Endothelial cell (in vitro differentiated cells): ENCODE results near the gene BLMH. TPM values are rescaled to one million over a fixed set of nuclear protein-coding genes. Genes with fewer than 3 reads are reported as not detected.
A peak's percentile ranks its signal among the peaks of the same experiment; 100 is the strongest.

Experiments
- DNase-seq: peaks from one replicate; pipeline ENCODE4 v3.0.0; 2021; ENCODE audit warnings: low spot score
- H3K27ac Mint-ChIP-seq: one replicate; pipeline ENCODE4 v1.8.0; 2021; ENCODE audit warnings: mixed read lengths, inconsistent platforms; ENCODE audit not compliant: unreplicated experiment
- H3K27me3 Mint-ChIP-seq: one replicate; pipeline ENCODE4 v1.8.0; 2021; ENCODE audit warnings: mild to moderate bottlenecking, moderate library complexity, mixed read lengths, inconsistent platforms; ENCODE audit not compliant: unreplicated experiment
- H3K36me3 Mint-ChIP-seq: one replicate; pipeline ENCODE4 v1.8.0; 2021; ENCODE audit warnings: mild to moderate bottlenecking, low read depth, mixed read lengths, inconsistent platforms; ENCODE audit not compliant: unreplicated experiment
- H3K4me1 Mint-ChIP-seq: one replicate; pipeline ENCODE4 v1.8.0; 2021; ENCODE audit warnings: mild to moderate bottlenecking, mixed read lengths, inconsistent platforms; ENCODE audit not compliant: unreplicated experiment
- H3K4me3 Mint-ChIP-seq: one replicate; pipeline ENCODE4 v1.8.0; 2021; ENCODE audit warnings: mild to moderate bottlenecking, mixed read lengths, inconsistent platforms; ENCODE audit not compliant: unreplicated experiment
- H3K9me3 Mint-ChIP-seq: one replicate; pipeline ENCODE4 v1.8.0; 2021; ENCODE audit warnings: mixed read lengths, inconsistent platforms; ENCODE audit not compliant: unreplicated experiment
- CTCF ChIP-seq: fragments of 200-600 bp; sonication (generic); IDR thresholded peaks from one replicate; pipeline ENCODE4 v1.5.0; 2021; ENCODE audit warnings: antibody characterized with exemption; ENCODE audit not compliant: unreplicated experiment
- total RNA-seq: library from RNA; stranded (reverse); fragmentation: NEBNext Ultra II Directional; extraction: Animal tissue kit (Norgen Biotek cat#: 25700); gene quantifications from one replicate; pipeline ENCODE4 v1.2.1, GENCODE V29; 2021; ENCODE audit not compliant: unreplicated experiment

The BLMH gene
- total RNA-seq, 1 donor from 2014 or later: 150 TPM

- TF ChIP-seq CTCF: peak; percentile 88
- H3K27me3 Mint-ChIP-seq: no peaks in the 10 kb centered on the region
- H3K27ac Mint-ChIP-seq: no peak overlapping the region
- H3K9me3 Mint-ChIP-seq: no peaks in the 10 kb centered on the region
- H3K36me3 Mint-ChIP-seq: no peaks in the 10 kb centered on the region
- peaks cover 45% of the 10 kb centered on the region for H3K4me1 Mint-ChIP-seq
- no peak overlapping the region for H3K4me3 Mint-ChIP-seq
- peak; percentile 20 for DNase-seq
These were observed 44.8 kb upstream of the BLMH start for GRCh38 chr17:30336369-30337171.

DNA sequence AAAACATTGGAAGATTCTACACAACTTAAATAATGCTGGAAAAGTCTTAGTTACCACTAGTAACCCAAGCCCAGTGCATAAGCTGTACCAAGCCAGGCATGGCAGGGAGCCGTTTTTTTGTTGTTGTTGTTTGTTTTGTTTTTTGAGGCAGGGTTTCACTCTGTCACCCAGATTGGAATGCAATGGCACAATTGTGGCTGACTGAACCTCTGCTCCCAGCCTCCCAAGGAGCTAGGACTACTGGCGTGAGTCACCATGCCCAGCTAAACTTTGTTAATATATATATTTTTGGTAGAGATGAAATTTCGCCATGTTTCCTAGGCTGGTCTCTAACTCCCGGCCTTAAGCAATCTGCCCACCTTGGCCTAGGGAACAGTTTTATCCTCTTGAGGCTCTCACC, 42.7 kb upstream of the BLMH start:
- no peak overlapping the region for H3K27ac Mint-ChIP-seq
- no peaks in the 10 kb centered on the region for H3K27me3 Mint-ChIP-seq
- H3K9me3 Mint-ChIP-seq: no peaks in the 10 kb centered on the region
- H3K36me3 Mint-ChIP-seq: no peaks in the 10 kb centered on the region
- no peak overlapping the region for H3K4me3 Mint-ChIP-seq
- H3K4me1 Mint-ChIP-seq: peaks cover 27% of the 10 kb centered on the region
- DNase-seq: no peak
- TF ChIP-seq CTCF: no peak

GRCh38 chr17:30333503-30334360, 42.0 kb upstream of the BLMH start, which contains the start of gene TMIGD1:
TSS of gene TMIGD1 (minus strand) at chr17:30334057. CDS start at chr17:30332133, 1,924 bp downstream.
- DNase-seq: no peak
- H3K27ac Mint-ChIP-seq: no peak within 1 kb of the TSS
- no peaks in the 10 kb centered on the region for H3K9me3 Mint-ChIP-seq
- H3K4me3 Mint-ChIP-seq: no peak within 1 kb of the TSS
- peaks cover 23% of the 10 kb centered on the region for H3K4me1 Mint-ChIP-seq
- H3K27me3 Mint-ChIP-seq: no peaks in the 10 kb centered on the region
- H3K36me3 Mint-ChIP-seq: no peaks in the 10 kb centered on the region
- no peak for TF ChIP-seq CTCF

DNA sequence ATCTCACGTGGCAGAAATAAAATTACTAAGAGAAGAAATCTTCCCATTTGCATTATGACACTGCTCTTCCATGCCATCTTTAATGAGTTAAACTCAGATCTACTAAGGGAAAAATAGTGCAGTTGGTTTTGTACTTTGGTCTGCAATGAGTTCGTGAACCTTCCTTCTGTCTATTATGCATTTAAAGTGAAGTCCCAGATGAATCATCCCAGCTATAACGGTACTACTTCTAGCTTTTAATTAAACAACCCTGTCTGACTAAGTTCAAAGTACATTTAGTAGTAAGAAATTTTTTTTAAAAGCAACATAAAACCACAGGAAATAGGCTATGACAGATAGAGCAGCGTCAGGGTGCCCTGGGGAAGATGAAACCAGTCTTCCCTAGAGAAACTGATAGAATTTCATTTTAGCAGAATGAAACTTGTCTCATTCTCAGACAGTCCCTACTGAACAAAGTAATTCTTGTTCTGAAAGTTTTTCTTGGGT, 40.4 kb upstream of the BLMH start:
- peaks cover 14% of the 10 kb centered on the region for H3K4me1 Mint-ChIP-seq
- TF ChIP-seq CTCF: no peak
- no peak overlapping the region for H3K4me3 Mint-ChIP-seq
- no peak overlapping the region for H3K27ac Mint-ChIP-seq
- no peak for DNase-seq
- H3K9me3 Mint-ChIP-seq: no peaks in the 10 kb centered on the region
- no peaks in the 10 kb centered on the region for H3K36me3 Mint-ChIP-seq
- H3K27me3 Mint-ChIP-seq: no peaks in the 10 kb centered on the region

GRCh38 chr17:30326809-30327208, 35.1 kb upstream of the BLMH start:
- H3K36me3 Mint-ChIP-seq: no peaks in the 10 kb centered on the region
- H3K27me3 Mint-ChIP-seq: no peaks in the 10 kb centered on the region
- no peak overlapping the region for H3K4me3 Mint-ChIP-seq
- no peaks in the 10 kb centered on the region for H3K9me3 Mint-ChIP-seq
- DNase-seq: no peak
- TF ChIP-seq CTCF: no peak
- peaks cover 7% of the 10 kb centered on the region for H3K4me1 Mint-ChIP-seq
- H3K27ac Mint-ChIP-seq: no peak overlapping the region
